ENCODE data around the gene ZBTB14.
A peak's percentile ranks its signal among the peaks of the same experiment; 100 is the strongest.

The ZBTB14 gene

DNA sequence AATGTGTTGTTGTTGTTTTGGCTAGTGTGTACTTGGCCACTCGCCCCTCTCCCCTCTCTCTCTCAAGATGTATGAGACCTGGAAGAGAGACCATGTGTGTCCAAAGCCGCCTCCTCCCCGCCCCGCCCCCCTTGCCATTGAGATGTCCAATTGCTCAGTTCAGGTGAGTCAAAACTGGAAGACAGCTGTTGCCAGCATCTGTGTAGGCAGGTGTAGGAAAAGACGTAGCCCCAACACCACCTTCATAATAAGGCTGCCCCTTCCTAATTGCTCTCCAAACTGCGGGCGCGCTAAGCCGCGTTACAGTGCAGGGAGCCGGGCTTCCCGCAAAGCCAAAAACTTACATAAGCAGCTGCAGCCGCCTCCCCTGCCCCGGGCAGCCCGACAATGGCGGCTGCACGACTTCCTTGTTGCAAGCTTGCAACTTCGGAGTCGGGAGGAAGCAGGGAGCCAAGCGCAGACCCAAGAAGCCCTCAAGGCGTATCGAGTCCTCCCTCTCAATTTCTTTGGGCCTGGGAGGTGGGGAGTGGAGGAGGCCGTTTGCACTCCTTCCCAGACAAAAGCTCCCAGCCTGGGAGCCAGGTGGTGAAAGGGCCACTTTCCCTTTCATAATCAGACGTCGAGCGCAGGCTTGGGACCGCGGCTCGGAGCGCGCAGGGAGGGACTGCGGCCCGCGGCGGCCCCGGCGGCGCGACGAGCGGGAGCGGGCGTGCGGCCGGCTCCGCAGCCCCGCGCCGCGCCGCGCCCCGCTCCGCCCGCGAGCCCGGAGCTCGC, 882 bp downstream of the ZBTB14 start:
- DNase-seq (ENCODE audit: low spot score) (peak; percentile 6), FAIRE-seq (no peak)

DNA sequence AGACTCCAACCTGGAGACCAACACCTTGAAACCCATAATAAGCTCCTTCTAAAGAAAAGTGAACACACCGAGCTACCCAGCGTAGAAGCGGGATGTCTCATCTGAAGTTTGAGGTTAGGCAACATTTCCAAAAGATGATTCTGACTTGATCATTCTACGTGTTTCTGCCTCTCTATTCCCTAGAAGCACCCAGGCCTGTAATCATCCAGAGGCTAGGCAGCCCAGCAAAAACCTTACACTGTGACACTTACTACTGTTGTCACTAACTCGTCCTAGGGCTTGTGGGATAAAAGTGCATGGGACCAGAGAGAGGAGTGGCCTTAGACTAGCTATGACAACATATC, 1.4 kb downstream of the ZBTB14 start:
- DNase-seq (ENCODE audit: low spot score) (no peak), FAIRE-seq (no peak)

DNA sequence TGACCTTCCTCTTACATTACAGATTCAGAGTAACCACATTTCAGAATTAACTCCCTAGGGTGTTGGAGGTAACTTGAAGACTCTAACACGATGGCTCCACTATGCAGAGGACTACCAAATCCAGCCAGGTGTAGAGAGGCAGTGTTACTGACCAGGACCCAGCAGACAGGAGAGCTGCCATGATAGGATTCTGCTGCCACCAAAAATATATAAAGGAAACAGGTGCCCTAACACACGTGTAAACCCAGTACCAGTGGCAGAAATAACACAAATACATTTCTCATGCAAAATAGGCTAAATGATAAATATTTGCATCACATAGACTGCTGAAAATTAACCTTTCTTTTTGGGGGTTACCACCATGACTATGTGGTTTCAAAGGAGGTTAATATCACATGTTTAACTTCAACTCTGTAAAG, 7.0 kb downstream of the ZBTB14 start:
- DNase-seq (ENCODE audit: low spot score) (no peak), FAIRE-seq (no peak)

DNA sequence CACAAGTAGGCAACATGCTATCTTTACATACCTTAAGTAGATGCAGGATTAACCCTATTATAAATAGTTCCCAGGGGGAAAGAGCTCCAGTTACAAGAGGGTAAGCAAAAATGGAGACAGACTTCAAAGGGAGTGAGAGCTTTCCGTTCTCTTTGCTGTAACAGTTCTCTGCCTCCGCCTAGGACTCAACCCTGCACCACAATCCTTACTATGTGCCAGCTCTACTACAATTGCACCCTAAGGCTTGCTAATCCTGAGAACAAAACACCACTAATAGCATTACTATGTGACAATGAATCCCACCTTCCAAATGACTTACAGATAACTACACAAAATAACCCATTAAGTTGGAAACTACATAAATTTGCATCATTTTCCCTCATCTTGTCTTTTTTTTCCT, 7.7 kb downstream of the ZBTB14 start:
- FAIRE-seq = no peak
- DNase-seq (ENCODE audit: low spot score) = no peak

DNA sequence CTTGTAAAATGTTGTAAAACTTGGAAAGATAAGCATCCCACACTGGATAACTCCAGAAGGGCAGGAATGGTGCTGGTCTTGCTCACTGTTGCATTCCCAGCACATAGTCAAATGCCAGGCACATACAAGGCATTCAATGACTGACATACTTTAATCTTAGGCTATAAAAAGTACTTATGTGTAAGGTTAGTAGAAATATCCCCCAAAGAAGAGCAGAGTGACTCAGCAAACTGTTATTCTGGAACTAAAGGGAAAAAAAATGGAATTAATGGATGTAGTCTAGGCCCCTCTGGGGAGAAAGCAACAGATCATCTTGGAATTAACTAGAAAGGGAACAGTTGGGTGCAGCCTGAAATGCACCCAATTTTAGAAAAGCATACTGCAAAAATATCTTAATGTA, 9.0 kb downstream of the ZBTB14 start:
- DNase-seq (ENCODE audit: low spot score) (no peak), FAIRE-seq (no peak)

DNA sequence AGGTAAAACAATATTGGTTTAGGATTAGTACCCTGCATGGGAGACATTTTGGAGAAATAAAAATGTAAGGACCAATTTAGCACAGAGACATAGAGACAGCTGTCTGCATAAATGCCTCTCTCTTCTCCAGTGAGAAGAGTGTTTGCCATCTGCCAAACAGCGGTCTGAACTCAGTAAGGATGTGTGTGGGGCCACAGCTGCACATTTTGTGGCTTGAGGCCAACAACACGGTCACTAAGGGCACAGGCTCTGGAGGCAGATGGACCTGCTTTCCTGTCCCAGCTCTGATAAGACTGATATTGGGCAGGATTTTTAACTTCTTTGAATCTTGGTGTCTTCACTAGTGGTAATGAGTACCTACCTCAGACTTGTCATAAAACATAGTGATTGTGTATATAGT, 10.2 kb downstream of the ZBTB14 start:
- DNase-seq (ENCODE audit: low spot score) (no peak), FAIRE-seq (no peak)

DNA sequence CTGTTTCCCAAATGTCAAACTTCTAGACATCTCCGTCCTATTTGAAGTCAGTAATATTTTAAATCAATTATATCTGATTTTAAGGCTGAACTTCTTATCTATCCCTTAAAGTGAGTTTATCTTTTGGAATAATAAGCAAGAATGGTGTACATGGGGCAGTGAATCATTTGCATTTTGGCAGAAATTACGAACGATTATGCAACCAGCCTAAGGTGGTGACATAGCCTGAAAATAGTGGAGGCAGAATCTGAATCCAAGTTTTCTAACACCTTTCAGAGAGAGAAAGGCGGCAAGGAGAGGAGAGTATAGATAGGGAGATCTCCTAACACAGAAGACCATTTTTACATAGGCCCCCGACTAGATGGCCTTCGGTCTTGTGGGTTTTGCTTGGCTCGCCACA, 10.7 kb downstream of the ZBTB14 start:
- DNase-seq (ENCODE audit: low spot score) (no peak), FAIRE-seq (no peak)

DNA sequence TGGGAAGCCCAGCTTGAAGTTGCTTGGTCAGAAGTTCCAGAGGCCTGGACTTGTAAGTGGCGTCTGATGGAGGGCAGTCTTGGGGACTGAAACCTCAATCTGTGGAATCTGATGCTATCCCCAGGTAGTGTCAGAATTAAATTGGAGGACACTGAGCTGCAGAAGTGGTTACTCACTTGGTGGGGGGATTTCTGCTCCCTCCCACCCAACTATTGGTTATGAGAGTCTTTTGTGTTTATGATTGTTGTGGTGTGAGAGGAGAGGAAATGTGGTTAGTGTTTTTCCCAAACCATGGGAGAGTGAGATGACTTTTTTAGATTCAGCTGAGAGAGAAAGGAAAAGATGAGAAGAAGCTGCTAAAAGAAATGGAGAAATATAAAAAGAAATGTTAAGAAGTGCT, 12.8 kb downstream of the ZBTB14 start:
- no peak for DNase-seq (ENCODE audit: low spot score)
- FAIRE-seq = no peak

DNA sequence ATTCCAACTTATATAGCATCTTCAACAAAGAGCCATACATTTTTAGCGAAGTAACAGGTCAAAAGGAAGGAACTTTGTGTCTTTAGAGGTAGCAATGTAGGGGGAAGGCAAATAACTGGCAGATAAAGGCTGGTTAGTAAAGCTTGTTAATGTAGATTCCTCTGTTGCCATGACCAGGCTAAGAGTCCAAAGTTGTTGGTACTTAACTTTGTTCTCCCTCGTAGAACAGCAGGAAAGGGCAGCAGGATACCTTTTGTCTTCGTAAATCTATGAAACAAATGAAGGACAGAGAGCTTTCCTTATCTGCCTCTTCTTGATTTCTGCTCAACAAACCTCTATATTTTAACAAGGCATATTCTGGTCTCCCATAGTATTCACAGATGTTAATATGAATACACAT, 18.6 kb downstream of the ZBTB14 start:
- no peak for DNase-seq (ENCODE audit: low spot score)
- no peak for FAIRE-seq

DNA sequence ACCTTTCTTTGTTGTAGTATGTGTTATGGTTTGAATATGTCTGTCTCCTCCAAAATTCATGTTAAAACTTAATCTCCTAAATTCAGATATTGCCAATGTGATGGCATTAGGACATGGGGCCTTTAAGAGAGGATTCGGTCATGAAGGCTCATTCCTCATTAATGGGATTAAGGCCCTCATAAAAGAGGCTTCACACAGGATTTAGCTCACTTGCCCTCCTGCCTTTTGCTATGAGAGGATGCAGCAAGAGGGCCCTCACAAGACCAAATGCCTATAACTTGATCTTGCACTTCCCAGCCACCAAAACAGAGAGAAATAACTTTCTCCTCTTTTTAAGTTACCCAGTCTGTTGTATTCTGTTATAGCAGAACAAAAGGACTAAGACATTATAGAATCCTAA, 19.7 kb downstream of the ZBTB14 start:
- no peak for FAIRE-seq

DNA sequence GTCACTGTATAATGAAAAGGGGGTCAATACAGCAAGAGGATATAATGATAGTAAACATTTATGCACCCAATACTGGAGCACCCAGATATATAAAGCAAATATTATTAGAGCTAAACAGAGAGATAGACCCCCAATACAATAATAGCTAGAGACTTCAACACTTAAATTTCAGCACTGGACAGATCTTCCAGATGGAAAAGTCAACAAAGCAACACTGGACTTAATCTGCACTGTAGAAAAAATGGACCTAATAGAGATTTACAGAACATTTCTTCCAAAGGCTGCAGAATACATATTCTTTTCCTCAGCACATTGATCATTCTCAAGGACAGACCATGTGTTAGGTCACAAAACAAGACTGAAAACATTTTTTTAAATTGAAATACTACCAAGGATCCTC, 26.7 kb downstream of the ZBTB14 start:
- no peak for FAIRE-seq
- DNase-seq (ENCODE audit: low spot score) = no peak

More for the DNA sequence above, 19.7 kb downstream of the ZBTB14 start:
- DNase-seq (ENCODE audit: low spot score) = no peak

DNA sequence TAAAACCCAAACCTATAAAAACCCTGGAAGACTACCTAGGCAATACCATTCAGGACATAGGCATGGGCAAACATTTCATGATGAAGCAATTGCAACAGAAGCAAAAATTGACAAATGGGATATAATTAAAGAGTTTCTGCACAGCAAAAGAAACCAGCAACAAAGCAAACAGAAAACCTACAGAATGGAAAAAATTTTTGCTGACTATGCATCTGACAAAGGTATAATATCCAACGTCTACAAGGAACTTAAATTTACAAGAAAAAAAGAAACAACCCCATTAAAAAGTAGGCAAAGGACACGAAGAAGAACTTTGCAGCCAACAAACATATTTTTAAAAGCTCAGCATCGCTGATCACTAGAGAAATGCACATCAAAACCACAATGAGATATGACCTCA, 28.8 kb downstream of the ZBTB14 start:
- no peak for DNase-seq (ENCODE audit: low spot score)
- no peak for FAIRE-seq

DNA sequence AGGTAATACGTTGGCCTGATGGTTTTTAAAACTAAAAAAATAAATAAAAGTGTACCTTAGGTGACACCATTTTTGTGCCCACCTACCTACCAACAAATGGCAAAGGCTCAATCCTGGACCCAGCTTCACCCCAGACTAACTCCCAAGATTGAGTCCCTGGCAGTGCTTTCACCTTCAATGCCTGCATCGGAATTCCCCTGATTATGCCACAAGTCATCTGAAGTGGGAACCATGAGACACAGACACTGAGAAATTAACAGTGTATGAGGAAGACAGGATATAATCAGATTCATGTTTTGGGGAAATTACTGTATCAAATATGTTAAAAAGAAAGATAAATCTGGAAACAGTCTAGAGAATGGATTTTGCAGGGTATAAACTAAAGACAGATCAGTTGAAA, 41.6 kb downstream of the ZBTB14 start:
- FAIRE-seq (no peak), DNase-seq (ENCODE audit: low spot score) (no peak)

DNA sequence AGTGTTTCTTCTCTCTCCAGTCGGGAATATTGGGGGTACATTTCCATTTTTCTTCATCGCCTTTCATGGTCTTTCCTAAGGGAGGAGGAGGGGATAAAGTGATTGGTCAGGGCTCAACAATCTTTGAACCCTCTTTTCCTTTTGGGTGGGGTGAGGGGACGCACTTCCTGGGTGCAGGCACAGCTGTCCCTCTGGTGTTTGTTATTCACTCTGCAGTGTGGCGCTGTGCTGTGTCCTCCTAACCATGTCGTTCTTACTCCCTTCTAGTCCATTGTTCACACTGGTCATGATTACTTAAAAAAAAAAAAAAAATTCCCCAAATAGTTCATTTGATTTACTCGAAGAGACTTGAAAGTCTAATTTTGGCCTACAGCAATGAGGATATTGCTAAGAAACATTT, 44.4 kb downstream of the ZBTB14 start:
- DNase-seq (ENCODE audit: low spot score) (no peak), FAIRE-seq (no peak)

DNA sequence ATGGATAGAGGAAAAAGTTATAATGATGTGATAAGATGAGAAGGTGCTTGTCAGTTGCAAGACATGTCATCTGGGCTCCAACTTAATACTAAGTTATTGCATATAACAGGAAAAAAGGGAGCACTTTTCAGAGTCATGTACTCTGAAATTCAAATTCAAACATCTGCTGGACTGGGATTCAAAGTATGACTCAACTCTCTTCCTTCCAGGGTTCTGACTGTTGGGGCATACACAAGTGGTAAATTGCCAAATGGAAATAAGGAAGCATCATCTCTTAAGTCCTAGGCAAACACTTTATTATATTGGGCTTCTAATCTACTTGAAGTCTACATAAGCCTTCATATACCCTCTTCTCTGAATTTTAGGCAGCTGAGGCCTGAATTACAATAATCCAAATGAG, 44.9 kb downstream of the ZBTB14 start:
- DNase-seq (ENCODE audit: low spot score) = no peak
- no peak for FAIRE-seq

DNA sequence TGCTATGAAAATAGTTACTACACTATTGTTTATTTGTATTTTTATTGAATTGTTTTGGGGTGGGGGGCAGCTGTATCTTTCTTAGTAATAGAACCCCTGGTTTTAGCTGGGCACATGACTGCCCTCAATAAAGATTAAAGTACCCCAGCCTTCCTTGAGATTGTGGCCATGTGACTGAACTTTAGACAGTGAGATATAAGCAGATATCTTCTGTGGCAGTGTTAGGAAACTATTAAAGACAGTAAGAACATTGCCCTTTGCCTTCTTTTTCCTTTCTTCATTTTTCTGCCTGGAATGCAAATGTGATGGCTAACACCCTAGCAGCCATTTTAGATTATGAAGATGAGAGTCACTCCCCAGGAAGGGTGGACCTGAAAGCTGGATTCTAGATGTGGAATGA, 50.6 kb downstream of the ZBTB14 start:
- no peak for DNase-seq (ENCODE audit: low spot score)
- no peak for FAIRE-seq

DNA sequence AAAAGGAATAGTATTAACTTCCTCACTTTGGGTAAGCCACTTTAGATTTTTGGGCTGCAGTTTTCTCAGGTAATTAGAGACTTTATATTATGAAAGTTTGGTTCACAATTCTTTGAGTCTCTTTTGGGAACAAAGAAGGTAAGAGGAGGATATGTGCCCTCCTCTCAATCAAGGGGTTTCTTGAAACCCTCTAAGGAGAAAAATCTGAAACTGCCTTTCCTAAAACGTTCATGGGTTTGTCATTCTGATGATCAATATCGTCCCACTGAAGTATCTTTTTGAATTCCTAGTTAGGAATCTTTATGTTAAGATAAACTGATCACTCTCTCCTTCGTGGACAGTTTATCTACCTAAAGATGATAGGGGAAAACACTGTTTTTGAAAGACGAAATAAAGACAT, 56.1 kb downstream of the ZBTB14 start:
- FAIRE-seq (no peak), DNase-seq (ENCODE audit: low spot score) (no peak)

Data from RCC 7860 (cell line).